ENCODE measurements around the gene CCN5.

DNA sequence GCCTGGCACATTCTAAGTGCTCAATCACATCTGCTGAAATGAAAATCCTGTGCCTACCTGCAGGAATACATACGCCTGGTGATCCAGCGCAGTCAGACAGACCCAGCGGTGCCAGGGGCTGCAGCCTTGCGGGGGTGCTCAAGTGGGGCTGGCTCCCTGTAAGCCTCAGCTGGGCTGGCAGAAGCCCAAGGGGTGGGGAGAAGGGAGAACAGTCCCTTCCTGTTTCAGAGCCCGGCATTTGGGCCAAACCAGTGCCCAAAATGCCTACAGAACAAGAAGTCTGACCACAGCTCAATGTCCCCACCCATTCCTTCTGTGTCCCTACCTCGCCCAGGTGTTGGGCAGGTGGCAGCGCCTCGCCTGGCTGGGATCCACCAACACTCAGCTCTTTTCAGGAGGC is 53.1 kb downstream of the CCN5 start:
- TF ChIP-seq, protein P1, sequence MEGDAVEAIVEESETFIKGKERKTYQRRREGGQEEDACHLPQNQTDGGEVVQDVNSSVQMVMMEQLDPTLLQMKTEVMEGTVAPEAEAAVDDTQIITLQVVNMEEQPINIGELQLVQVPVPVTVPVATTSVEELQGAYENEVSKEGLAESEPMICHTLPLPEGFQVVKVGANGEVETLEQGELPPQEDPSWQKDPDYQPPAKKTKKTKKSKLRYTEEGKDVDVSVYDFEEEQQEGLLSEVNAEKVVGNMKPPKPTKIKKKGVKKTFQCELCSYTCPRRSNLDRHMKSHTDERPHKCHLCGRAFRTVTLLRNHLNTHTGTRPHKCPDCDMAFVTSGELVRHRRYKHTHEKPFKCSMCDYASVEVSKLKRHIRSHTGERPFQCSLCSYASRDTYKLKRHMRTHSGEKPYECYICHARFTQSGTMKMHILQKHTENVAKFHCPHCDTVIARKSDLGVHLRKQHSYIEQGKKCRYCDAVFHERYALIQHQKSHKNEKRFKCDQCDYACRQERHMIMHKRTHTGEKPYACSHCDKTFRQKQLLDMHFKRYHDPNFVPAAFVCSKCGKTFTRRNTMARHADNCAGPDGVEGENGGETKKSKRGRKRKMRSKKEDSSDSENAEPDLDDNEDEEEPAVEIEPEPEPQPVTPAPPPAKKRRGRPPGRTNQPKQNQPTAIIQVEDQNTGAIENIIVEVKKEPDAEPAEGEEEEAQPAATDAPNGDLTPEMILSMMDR (IDR thresholded peaks at IDR 0.05): no peak
- TF ChIP-seq POLR2A (IDR thresholded peaks at IDR 0.05): no peak
